SU-DHL-6 (cell line): Measurements from ENCODE around the gene TSC22D4.

Source experiments
- CTCF ChIP-seq: fragments of 200-600 bp; sonication (generic); IDR thresholded peaks from one replicate; pipeline ENCODE4 v1.5.1; 2017; ENCODE audit warnings: antibody characterized with exemption, mild to moderate bottlenecking, low read length, moderate library complexity; ENCODE audit not compliant: insufficient read depth, poor library complexity, severe bottlenecking
- EZH2phosphoT487 ChIP-seq: fragments of 200-600 bp; sonication (generic), shearing (Covaris generic); conservative IDR thresholded peaks from 2 replicates; pipeline ENCODE4 v1.6.1; 2018; ENCODE audit warnings: mild to moderate bottlenecking, antibody characterized with exemption, low read length, moderate library complexity, mixed read lengths

- TF ChIP-seq CTCF (no peak), EZH2phosphoT487 (no peak)
Measured at GRCh38 chr7:100430493-100431285, 48.3 kb downstream of the TSC22D4 start.
